Uterus (tissue), 2 donors: Measurements from ENCODE around the gene RAB22A.

Source experiments
- CTCF ChIP-seq, 4 experiments: fragments of 200-600 bp in 2 of 4; fragments of 450-650 bp in 2 of 4; sonication (generic) in 2 of 4; IDR thresholded peaks; one replicate each; pipeline ENCODE4 v1.5.1; 2016 to 2019; ENCODE audit warnings: antibody characterized with exemption in 4 of 4, mild to moderate bottlenecking in 2 of 4, moderate library complexity in 1 of 4
- POLR2A ChIP-seq, 2 donors: fragments of 450-650 bp; IDR thresholded peaks; one replicate each; pipeline ENCODE4 v1.6.1; 2016; ENCODE audit warnings: antibody characterized with exemption in 2 of 2, mild to moderate bottlenecking in 1 of 2, moderate library complexity in 1 of 2

GRCh38 chr20:58267389-58268215, 41.9 kb upstream of the RAB22A start:
- no peak for TF ChIP-seq CTCF (IDR thresholded peaks at IDR 0.05)
- no peak for TF ChIP-seq POLR2A (IDR thresholded peaks at IDR 0.05)
